CD4-positive, CD25-positive, alpha-beta regulatory T cell (primary cell): Measurements from ENCODE around the gene DUSP14. TPM values are rescaled to one million over a fixed set of nuclear protein-coding genes. Genes with fewer than 3 reads are reported as not detected.
A peak's percentile ranks its signal among the peaks of the same experiment; 100 is the strongest.

Experiments
- ATAC-seq, 2 donors: fragments of 150-1000 bp; cut with Tn5 transposase; one replicate each; pipeline ENCODE4 v1.10.0; 2021; ENCODE audit warnings: low read depth in 2 of 2, moderate number of reproducible peaks in 2 of 2, moderate library complexity in 1 of 2
- DNase-seq, 3 donors: peaks; one replicate each; pipeline versions ENCODE4 v3.0.0 to v3.0.0-alpha.2; 2012 to 2022; ENCODE audit warnings: mixed read lengths in 1 of 3
- H3K27ac ChIP-seq: one replicate; pipeline ENCODE4 v1.7.0; 2013; ENCODE audit warnings: mild to moderate bottlenecking, low read length; ENCODE audit not compliant: insufficient read depth, poor library complexity, severe bottlenecking
- H3K27me3 ChIP-seq: one replicate; pipeline ENCODE4 v1.7.0; 2013; ENCODE audit warnings: low read length; ENCODE audit not compliant: control insufficient read depth, insufficient read depth
- H3K36me3 ChIP-seq: one replicate; pipeline ENCODE4 v1.7.0; 2013; ENCODE audit warnings: mild to moderate bottlenecking, low read length, moderate library complexity; ENCODE audit not compliant: control insufficient read depth, insufficient read depth
- H3K4me1 ChIP-seq: 2 replicates; pipeline ENCODE4 v1.7.0; 2013; ENCODE audit warnings: mild to moderate bottlenecking, low read length; ENCODE audit not compliant: insufficient read depth, control insufficient read depth, poor library complexity, severe bottlenecking
- H3K4me3 ChIP-seq: one replicate; pipeline ENCODE4 v1.7.0; 2013; ENCODE audit warnings: low read depth, mild to moderate bottlenecking, low read length, moderate library complexity
- H3K9me3 ChIP-seq, 2 experiments: 1 replicate in 1 of 2; 2 replicates in 1 of 2; pipeline ENCODE4 v1.7.0; 2013; ENCODE audit warnings: low read length in 2 of 2, mild to moderate bottlenecking in 1 of 2, moderate library complexity in 1 of 2; ENCODE audit not compliant: control insufficient read depth in 2 of 2
- H3K27ac Mint-ChIP-seq, 3 donors: one replicate each; pipeline ENCODE4 v1.8.0; 2020 to 2022; ENCODE audit warnings: mild to moderate bottlenecking in 3 of 3, mixed read lengths in 3 of 3, moderate library complexity in 2 of 3
- H3K27me3 Mint-ChIP-seq: one replicate; pipeline ENCODE4 v1.8.0; 2022; ENCODE audit warnings: mild to moderate bottlenecking, mixed read lengths
- H3K36me3 Mint-ChIP-seq: one replicate; pipeline ENCODE4 v1.8.0; 2020; ENCODE audit warnings: mixed read lengths
- H3K4me1 Mint-ChIP-seq, 4 donors: one replicate each; pipeline ENCODE4 v1.8.0; 2020 to 2022; ENCODE audit warnings: mixed read lengths in 4 of 4, mild to moderate bottlenecking in 1 of 4
- H3K4me3 Mint-ChIP-seq, 4 donors: one replicate each; pipeline ENCODE4 v1.8.0; 2020 to 2022; ENCODE audit warnings: mild to moderate bottlenecking in 4 of 4, mixed read lengths in 4 of 4, moderate library complexity in 3 of 4
- H3K9me3 Mint-ChIP-seq, 7 donors: one replicate each; pipeline ENCODE4 v1.8.0; 2020 to 2022; ENCODE audit warnings: mixed read lengths in 7 of 7, mild to moderate bottlenecking in 3 of 7, moderate library complexity in 2 of 7
- polyA plus RNA-seq, 4 donors: library from polyadenylated mRNA; unstranded; fragments of 300-500 nt; fragmentation: Illumina TruSeq; gene quantifications; one replicate each; pipeline ENCODE4 v1.2.3, GENCODE V29; 2021
- total RNA-seq: library from RNA; stranded (reverse); gene quantifications from one replicate; pipeline ENCODE4 v1.2.3, GENCODE V29; 2022

Gene DUSP14
- total and polyA plus RNA-seq, 5 donors from 2014 or later, result 2.4 to 9.4 (median 6.7) TPM

DNA sequence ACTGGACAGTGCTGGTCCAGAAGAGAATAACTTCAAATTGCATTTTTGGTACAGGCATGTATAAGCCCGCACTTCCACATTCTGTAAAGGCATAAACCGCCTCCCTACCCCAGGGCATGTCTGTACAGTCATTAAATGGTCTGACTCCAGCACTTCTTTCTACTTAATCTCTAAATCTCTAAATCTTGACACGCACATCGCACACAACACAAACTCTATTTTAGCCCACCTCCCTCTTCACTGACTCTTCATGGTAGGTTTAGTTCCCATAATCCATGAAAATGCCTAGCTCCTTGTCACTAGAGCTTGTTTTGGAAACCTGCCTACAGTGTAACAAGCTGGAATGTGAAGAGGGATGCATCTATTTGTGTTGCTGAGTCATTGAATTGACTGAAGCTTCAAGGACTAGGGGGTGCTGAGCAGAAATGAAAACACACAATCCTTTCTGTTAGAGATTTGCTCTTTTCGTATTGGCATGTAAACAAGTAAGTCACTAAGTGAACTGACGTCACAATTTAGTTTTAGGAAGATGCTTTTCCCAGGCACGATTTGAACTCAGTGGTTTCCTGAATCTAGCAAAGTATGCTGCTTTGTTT lies 1.6 kb upstream of the DUSP14 start:
- Histone ChIP-seq H3K4me3 (peak overlapping the region; percentile 65), H3K27ac (no peak overlapping the region), H3K27me3 (no peaks in the 10 kb centered on the region), H3K9me3 (no peaks in the 10 kb centered on the region), H3K4me1 (peaks cover 20% of the 10 kb centered on the region), H3K36me3 (no peaks in the 10 kb centered on the region)
- Mint-ChIP-seq H3K4me1 (peaks cover 18 to 31% (median 23%) of the 10 kb centered on the region in 4 donors), H3K27ac (peak overlapping the region; percentile 5 to 86 (median 78)), H3K27me3 (peaks cover 5% of the 10 kb centered on the region), H3K4me3 (peak overlapping the region; percentile 88 to 92 (median 90)), H3K9me3 (no peaks in the 10 kb centered on the region), H3K36me3 (no peaks in the 10 kb centered on the region)
- no peak for ATAC-seq
- DNase-seq, result peak in 1 of 3 donors; percentile 34

DNA sequence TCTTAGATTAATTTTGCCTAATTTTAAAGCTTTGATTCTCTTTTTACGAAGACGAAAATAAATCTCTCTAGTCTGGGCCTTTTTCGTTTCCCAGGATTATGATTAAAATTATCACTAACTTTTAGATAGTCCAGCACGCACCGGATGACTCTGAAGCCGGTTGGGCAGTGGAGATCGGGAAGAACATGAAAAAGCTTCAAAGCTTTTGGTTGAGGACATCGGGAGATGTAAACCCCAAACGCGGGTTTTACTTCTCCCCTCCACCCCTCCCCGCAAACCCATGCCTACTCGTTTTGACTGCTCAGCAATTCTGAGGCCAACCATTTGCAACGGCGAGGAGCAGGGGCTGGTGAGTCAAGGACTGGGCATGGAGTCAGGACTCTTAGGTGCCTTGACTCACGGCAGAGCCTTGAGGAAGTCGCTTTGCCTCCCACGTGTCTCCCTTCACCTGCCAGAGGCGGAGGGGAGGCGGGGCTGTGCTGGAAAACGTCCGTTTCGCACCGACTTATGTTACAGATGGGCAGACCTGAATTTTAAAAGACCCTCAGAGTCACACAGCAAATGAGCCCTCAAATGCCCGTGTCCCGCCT lies 989 bp upstream of the DUSP14 start:
- Histone ChIP-seq H3K27me3 (no peaks in the 10 kb centered on the region), H3K27ac (peak overlapping the region; percentile 66), H3K4me3 (peak overlapping the region; percentile 65), H3K9me3 (no peaks in the 10 kb centered on the region), H3K36me3 (no peaks in the 10 kb centered on the region), H3K4me1 (peaks cover 20% of the 10 kb centered on the region)
- peak overlapping the region; percentile 88 to 92 (median 90) for H3K4me3 Mint-ChIP-seq
- DNase-seq (peak; percentile 33 to 65 (median 42)), ATAC-seq (peak; percentile 16 to 25)
- H3K27me3 Mint-ChIP-seq, result peaks cover 5% of the 10 kb centered on the region
- no peaks in the 10 kb centered on the region for H3K9me3 Mint-ChIP-seq
- no peaks in the 10 kb centered on the region for H3K36me3 Mint-ChIP-seq
- peak overlapping the region; percentile 78 to 90 (median 86) for H3K27ac Mint-ChIP-seq
- peaks cover 16 to 31% (median 22%) of the 10 kb centered on the region in 4 donors for H3K4me1 Mint-ChIP-seq

DNA sequence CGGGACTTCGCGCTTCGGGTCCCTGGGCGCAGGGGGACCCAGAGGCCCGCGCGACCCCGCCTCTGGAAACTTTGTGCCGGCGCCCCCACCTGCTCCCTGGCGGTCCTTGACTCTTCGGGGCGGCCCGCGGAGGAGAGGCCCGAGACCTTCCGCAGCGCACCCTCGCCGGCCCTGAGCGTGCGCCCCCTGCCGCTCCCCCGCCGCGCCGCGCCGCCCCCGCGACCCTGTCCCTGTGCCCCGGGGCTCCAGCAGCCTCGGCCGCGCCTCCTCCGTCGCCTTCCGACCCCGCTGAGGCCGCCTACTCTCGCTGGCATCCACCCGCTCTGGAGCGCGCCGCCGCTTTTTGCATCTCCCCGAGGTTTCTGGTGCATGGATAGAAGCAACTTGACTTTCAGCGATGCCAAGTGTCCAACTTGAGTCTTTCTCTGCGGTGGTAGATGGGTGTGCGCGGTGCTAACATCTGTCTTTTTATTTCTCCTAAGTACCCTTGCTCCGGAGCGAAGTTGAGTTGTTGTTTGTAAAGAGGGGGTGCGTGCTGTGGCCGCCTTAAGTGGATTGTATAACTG lies 414 bp downstream of the DUSP14 start:
- no peaks in the 10 kb centered on the region for H3K9me3 ChIP-seq
- Mint-ChIP-seq H3K9me3 (no peaks in the 10 kb centered on the region), H3K4me1 (peaks cover 16 to 31% (median 22%) of the 10 kb centered on the region in 4 donors), H3K4me3 (peak overlapping the region; percentile 91 to 99 (median 93)), H3K36me3 (no peaks in the 10 kb centered on the region), H3K27me3 (peaks cover 5% of the 10 kb centered on the region), H3K27ac (peak overlapping the region in 1 of 3 donors; percentile 89)
- peaks cover 20% of the 10 kb centered on the region for H3K4me1 ChIP-seq
- peak overlapping the region; percentile 49 for H3K4me3 ChIP-seq
- no peaks in the 10 kb centered on the region for H3K36me3 ChIP-seq
- peak; percentile 63 to 67 for ATAC-seq
- H3K27me3 ChIP-seq, result no peaks in the 10 kb centered on the region
- H3K27ac ChIP-seq, result no peak overlapping the region
- peak; percentile 57 to 74 (median 62) for DNase-seq

DNA sequence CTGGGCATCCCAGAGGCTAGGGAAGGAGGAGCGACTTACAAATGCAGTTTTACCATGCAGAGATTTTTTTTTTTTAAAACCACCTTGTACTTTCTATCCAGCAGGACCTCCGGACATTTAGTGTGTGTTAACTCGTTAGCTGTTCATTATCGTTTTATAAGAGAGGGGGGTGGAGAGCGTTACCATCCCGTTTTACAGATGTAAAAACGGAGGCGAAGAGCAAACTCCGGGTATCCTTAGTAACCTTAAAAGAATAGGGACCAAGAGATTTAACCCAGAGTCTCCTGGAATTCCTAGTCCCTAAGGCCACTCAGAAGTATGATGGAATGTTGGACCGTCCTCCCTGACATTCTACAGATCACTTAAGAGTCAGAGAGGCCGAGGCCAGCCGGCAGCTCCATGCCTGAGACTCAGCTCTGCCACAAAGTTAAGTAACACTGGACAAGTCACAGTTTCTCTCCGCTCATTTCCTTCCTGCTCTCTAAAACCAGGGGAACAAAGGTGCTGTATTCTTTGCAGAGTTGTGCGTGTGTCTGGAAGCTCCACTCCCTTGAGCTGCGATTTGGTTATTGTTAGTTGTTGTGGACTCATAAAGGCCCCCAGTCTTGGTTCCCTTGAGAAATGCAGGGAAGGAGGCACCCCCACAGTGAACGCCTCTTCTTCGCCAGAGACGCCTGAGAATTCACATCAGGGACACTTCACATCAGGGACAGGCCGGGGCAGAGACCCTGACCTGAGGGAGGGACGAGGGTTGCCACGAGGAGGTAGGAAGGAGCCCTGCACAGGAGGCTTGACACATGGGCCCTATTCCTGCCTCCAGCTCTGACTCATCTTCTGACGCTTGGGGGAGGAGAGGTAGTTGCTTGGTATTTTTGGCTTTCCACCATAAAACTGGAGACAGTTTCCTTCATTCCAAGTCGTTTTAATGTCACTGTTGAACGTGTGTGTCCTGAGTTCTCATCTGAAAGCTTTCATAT lies 1.2 kb downstream of the DUSP14 start:
- peaks cover 5% of the 10 kb centered on the region for H3K27me3 Mint-ChIP-seq
- Histone ChIP-seq H3K4me1 (peaks cover 20% of the 10 kb centered on the region), H3K9me3 (no peaks in the 10 kb centered on the region), H3K27ac (no peak overlapping the region), H3K27me3 (no peaks in the 10 kb centered on the region), H3K4me3 (peak overlapping the region; percentile 49), H3K36me3 (no peaks in the 10 kb centered on the region)
- DNase-seq, result no peak
- peaks cover 16 to 31% (median 22%) of the 10 kb centered on the region in 4 donors for H3K4me1 Mint-ChIP-seq
- H3K9me3 Mint-ChIP-seq, result no peaks in the 10 kb centered on the region
- H3K4me3 Mint-ChIP-seq, result peak overlapping the region; percentile 91 to 99 (median 93)
- ATAC-seq, result no peak
- no peaks in the 10 kb centered on the region for H3K36me3 Mint-ChIP-seq
- peak overlapping the region; percentile 3 to 94 (median 89) for H3K27ac Mint-ChIP-seq

DNA sequence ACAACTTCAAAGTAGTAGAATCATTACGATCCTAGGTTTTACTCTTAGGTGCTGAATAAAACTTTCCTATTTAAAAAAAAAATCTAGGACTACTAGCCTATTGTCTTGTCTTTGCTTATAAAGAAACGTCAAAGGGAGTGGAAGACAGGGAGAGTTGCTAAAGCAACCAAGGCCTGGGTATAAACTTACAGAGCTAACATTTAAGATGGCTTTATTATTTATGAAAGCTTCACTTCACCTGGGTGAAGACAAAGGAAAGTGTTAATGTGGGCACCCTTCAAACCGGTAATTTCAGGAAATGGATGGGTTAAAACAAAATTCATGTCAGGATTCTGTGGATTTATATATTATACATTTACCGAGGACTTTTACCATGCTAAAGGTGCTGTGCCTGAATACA lies 2.5 kb downstream of the DUSP14 start:
- DNase-seq (no peak), ATAC-seq (no peak)
- peaks cover 5% of the 10 kb centered on the region for H3K27me3 Mint-ChIP-seq
- no peaks in the 10 kb centered on the region for H3K36me3 Mint-ChIP-seq
- H3K4me3 ChIP-seq, result no peak overlapping the region
- peak overlapping the region in 2 of 4 donors; percentile 38 to 91 for H3K4me3 Mint-ChIP-seq
- H3K27ac Mint-ChIP-seq, result no peak overlapping the region
- no peaks in the 10 kb centered on the region for H3K27me3 ChIP-seq
- H3K27ac ChIP-seq, result no peak overlapping the region
- H3K36me3 ChIP-seq, result no peaks in the 10 kb centered on the region
- H3K4me1 ChIP-seq, result peaks cover 20% of the 10 kb centered on the region
- H3K9me3 ChIP-seq, result no peaks in the 10 kb centered on the region
- H3K9me3 Mint-ChIP-seq, result no peaks in the 10 kb centered on the region
- H3K4me1 Mint-ChIP-seq, result peaks cover 16 to 31% (median 22%) of the 10 kb centered on the region in 4 donors

DNA sequence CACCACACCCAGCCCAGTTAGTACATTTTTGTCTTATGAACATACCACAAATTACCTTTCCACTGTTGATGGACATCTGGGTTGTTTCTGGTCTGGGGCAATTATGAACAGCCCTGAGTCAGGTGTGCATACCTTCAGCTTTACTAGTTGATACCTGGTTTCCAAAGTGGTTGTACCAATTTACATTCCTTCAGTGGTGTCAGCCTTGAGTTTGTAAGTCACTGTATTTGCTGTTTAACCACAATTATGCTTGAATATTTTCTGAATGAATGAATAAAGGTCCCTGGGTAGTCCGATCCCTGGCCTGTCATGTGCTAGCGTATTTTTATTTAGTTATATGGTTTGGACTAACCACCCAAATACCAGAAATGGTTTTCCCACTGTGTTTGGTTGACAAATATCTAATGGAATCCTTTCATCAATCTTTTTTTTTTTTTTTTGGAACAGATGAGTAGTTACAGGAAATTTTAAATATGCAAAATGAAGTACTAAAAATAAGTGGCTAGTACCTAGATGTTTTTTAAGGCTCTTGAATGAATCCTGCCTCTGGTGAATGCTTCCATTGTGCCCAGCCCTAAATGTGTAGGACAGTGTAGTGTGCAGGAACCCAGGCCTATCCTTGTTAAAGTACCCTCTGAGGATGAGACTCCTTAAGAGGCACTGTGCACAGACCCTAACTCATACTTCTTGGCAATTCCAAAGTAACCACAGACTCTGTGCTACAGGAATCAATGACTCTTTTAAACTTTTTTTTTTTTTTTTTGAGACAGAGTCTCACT lies 3.7 kb downstream of the DUSP14 start:
- H3K27ac ChIP-seq, result no peak overlapping the region
- H3K27me3 ChIP-seq, result no peaks in the 10 kb centered on the region
- H3K9me3 ChIP-seq, result no peaks in the 10 kb centered on the region
- no peak for ATAC-seq
- H3K36me3 Mint-ChIP-seq, result no peaks in the 10 kb centered on the region
- H3K4me1 Mint-ChIP-seq, result peaks cover 8 to 25% (median 19%) of the 10 kb centered on the region in 4 donors
- DNase-seq, result no peak
- peaks cover 17% of the 10 kb centered on the region for H3K4me1 ChIP-seq
- no peak overlapping the region for H3K27ac Mint-ChIP-seq
- H3K27me3 Mint-ChIP-seq, result peaks cover 5% of the 10 kb centered on the region
- H3K36me3 ChIP-seq, result no peaks in the 10 kb centered on the region
- H3K9me3 Mint-ChIP-seq, result no peaks in the 10 kb centered on the region
- H3K4me3 Mint-ChIP-seq, result peak overlapping the region in 1 of 4 donors; percentile 42
- no peak overlapping the region for H3K4me3 ChIP-seq

DNA sequence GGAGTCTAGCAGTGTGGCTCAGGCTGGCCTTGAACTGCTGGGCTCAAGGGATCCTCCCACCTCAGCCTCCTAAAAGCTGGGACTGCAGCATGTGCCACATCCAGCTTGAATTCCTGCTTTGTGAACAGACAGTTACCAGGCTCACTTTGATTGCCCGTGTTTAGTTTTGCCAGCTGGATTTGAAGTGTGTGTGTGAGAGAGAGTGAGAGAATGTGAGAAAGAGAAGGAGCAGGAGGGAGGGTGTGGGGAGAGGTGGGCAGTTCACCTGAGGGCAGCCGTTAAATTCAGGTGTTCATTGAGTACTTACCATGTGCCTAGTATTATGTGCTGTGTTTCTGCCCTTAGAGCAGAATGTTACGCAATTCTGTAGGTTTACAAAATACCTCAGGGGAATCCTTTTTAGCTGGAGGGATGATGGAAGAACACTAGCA lies 4.7 kb downstream of the DUSP14 start:
- Histone ChIP-seq H3K4me3 (no peak overlapping the region), H3K27me3 (no peaks in the 10 kb centered on the region), H3K36me3 (no peaks in the 10 kb centered on the region), H3K4me1 (peaks cover 11% of the 10 kb centered on the region), H3K27ac (no peak overlapping the region), H3K9me3 (no peaks in the 10 kb centered on the region)
- no peaks in the 10 kb centered on the region for H3K36me3 Mint-ChIP-seq
- DNase-seq, result no peak
- H3K27me3 Mint-ChIP-seq, result peaks cover 5% of the 10 kb centered on the region
- peaks cover 7 to 23% (median 13%) of the 10 kb centered on the region in 4 donors for H3K4me1 Mint-ChIP-seq
- no peak overlapping the region for H3K27ac Mint-ChIP-seq
- no peak for ATAC-seq
- no peaks in the 10 kb centered on the region for H3K9me3 Mint-ChIP-seq
- no peak overlapping the region for H3K4me3 Mint-ChIP-seq
